ENCODE results near the gene SPATC1L.

SPATC1L gene

DNA sequence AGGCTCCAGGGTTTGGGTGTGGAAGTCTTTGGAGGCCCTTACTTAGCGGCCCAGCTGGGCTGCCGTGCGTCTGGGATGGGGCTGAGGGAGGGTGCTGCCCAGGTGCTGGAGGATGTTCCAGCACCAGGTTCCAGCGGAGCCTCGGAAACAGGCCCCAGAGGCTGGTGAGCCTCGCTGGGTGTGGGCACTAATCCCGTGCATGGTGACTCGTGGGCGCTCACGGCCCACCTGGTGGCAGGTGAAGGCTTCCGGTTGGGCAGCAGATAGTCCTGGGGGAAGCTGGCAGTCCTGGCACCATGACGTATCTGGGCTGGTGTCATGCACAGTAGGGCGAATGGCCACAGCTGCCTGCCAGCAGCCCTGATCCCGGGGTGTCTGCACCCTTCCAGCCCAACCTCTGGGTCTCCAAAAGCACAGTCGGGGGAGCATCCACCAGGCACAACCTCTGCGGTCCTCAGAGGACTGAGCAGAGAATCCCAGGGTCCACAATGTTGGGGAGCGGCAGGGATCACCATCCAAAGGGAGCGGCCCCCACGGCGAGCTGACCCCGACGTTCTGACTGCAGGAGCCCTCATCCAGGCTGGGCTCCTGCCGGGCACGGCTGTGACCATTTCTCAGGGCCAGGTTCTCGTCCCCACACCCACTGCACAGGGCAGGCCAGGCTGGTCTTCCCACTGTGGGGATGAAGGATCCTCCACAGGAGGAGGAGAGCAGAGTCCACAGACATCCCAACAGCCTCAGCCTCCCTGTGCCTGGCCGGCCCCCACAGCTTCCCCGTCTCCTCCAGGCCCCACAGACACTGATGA is 54.2 kb downstream of the SPATC1L start:
- DNase-seq = no peak

DNA sequence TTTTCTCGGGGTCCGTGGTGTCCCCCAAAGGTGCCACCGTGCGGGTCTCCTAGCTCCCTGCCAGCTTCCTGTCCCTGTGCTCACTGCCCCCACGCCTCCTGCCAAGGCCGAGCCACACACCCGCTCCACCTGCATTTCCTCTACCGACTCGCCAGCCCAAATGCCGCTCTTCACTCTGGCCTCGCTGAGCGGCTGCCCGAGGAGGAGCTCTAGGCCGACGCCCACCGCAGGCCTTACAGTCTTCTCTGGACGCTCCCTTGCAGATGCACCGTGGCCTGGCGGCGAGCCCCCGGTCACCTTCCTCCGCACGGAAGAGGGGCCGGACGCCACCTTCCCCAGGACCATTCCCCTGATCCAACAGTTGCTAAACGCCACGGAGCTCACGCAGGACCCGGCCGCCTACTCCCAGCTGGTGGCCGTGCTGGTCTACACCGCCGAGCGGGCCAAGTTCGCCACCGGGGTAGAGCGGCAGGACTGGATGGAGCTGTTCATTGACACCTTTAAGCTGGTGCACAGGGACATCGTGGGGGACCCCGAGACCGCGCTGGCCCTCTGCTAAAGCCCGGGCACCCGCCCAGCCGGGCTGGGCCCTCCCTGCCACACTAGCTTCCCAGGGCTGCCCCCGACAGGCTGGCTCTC is 55.2 kb downstream of the SPATC1L start:
- DNase-seq = no peak

DNA sequence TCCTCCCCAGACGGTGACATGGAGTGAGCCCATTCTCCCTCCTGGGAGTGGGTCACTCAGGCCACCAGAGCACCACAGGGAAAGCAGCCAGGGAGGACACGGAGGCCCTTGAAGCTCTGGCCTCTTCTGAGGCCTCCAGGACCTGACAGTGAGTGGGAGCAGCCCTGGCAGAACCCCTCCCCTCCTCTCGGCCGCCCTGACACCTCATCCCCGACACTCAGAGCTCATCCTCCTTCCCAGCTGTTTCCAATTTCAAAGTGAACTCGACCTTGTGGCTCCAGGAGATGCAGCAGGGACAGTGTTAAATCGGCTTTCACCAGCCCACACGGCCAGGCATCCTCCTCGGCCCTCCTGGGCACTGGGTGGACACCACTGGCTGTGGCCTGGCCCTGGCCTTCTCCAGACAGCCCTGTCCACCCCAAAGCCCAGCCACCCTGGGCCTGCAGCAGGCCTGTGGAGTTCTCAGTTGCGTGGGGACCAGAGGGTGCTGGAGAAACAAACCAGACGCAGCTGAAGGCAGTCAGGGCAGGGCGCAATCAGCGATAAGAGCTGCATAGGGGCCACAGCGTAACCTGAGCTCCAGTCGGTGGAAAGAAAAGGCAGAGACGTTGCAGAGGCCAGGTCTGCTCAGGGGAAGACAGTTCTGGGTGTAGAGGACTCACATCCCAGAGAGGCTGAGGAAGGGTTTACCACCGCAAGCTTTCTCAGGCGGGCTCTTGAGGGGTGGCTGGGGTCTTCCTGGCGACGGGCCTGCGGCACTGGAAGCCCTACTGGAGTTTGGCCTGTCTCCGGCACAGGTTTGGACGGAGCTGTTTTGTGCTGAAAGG is 55.9 kb downstream of the SPATC1L start:
- no peak for DNase-seq

GRCh38 chr21:46127239-46128105 is 56.8 kb downstream of the SPATC1L start:
- DNase-seq = no peak

DNA sequence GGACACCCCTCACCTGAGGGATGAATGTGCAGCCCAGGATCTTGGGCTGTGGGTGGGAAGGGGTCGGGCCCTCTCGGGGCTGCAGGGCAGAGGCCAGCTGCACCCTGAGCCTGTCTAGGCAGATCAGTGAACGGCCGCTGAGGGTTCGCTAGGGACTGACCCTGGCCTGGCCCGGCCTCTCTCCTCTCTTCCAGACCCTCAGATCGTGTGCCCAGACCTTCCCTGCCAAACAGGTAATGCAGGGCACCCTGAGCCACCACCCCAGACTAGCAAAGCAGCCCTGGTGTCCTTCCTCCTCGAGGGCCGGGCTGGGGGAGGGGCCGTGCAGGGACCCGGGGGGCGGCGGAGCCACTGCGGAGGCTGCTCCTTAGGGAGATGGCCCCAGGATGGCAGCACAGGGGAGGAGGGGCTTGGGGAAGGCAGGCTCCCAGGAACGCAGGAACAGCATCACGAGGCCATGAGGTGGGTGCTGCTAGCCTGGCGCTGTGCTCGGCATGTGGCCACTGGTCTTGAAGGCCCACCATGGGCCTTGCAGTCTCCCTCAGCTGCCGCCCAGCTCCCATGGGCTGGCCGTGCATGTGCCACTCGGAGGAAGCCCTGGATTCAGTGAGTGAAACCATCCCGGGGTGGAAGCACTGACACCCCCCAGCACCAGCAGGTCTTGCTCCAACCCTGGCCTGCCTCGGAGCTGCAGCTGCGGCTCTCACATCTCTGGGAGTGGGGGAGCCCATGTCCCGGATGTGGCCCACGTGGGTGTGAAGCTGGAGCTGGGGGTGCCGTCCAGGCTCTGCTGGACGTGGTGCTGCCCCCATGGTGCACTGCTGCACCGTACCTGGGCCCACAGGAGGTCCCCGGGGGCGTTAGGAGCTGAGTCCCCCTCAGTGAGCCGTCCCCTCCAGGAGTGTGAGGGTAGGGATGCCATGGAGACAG is 57.7 kb downstream of the SPATC1L start:
- DNase-seq = no peak

DNA sequence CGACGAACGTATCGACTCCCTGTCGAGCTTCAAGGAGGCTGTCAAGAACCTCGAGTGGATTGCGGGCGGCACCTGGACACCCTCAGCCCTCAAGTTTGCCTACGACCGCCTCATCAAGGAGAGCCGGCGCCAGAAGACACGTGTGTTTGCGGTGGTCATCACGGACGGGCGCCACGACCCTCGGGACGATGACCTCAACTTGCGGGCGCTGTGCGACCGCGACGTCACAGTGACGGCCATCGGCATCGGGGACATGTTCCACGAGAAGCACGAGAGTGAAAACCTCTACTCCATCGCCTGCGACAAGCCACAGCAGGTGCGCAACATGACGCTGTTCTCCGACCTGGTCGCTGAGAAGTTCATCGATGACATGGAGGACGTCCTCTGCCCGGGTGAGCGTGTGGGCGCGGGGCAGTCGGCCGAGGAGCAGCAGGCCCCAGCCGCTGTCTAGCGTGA is 58.4 kb downstream of the SPATC1L start:
- no peak for DNase-seq

GRCh38 chr21:46124926-46125845 is 59.1 kb downstream of the SPATC1L start:
- no peak for DNase-seq

DNA sequence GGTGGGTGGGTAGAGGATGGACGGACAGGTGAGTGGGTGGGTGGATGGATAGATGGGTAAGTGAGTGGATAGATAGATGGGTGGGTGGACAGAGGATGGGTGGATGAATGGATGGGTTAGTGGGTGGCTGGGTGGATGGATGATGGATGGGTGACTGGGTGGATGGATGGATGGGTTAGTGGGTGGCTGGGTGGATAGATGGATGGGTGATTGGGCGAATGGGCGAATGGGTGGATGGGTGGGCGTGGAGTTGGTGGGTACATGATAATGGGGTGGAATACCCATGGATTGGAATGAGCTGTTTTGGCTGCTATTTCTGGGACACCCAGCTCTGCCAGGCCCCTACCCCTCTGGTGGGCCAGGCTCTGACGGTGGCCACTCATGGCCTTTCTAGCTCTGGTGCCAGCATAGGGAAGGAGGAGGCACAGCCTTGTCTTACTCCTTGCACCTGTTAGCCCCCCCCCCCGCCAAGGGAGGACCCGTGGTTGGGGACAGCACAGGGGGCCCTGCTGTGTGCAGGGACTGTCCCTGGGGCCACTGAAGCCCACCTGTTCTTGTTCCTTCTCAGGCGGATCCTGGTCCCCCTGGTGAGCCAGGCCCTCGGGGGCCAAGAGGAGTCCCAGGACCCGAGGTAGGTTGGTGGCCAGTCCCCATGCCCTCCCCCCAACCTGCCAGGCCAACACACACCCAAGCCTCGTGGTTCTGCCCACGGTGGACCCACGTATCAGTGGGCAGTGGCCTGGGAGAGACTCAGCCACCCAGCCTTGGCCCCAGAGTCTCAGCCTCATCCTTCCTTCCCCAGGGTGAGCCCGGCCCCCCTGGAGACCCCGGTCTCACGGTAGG is 60.0 kb downstream of the SPATC1L start:
- DNase-seq = no peak

- DNase-seq = no peak
These were observed 61.2 kb downstream of the SPATC1L start for GRCh38 chr21:46122758-46123683.

- no peak for DNase-seq
These were observed 62.0 kb downstream of the SPATC1L start for GRCh38 chr21:46122237-46122671.

DNA sequence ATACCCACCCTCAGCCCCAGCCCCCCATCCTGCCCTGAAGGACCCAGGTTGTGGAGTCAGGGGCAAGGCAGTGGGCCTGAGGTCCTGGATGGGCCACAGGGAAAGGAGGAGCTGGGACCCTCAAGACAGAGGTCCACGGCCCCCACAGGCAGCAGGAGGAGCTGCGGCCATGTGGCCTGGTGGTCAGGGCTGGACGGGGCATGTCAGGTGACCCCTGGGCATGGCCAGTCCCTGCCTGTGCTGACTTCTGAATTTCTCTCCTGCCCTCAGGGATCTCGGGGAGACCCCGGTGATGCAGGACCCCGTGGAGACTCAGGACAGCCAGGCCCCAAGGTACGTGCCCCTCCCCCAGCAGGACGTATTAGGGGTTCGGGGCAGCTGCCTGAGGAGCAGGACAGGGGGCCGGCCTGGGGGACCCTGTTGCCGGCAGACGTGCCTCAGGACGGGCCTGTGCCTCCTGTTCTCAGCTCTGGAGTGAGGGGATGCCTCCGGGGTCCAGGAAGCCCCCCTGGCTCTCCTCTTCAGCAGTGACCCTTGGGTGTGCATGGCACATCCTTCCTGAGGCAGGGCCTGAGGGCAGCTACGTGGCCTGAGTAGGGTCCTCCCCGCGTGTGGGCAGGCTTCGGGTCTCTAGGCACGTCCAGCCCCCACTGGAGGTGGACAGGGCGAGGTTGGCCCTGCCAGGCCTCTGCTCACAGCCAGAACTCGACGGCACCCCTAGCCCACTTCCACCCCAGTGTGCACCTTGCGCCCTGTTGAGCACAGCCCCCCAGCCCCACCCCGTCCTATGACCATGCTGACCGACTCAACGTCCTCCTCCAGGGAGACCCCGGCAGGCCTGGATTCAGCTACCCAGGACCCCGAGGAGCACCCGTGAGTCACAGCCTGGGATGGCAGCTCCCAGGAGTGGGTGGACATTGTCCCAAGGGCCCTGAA is 62.7 kb downstream of the SPATC1L start:
- no peak for DNase-seq

GRCh38 chr21:46120301-46121285 is 63.7 kb downstream of the SPATC1L start:
- no peak for DNase-seq

DNA sequence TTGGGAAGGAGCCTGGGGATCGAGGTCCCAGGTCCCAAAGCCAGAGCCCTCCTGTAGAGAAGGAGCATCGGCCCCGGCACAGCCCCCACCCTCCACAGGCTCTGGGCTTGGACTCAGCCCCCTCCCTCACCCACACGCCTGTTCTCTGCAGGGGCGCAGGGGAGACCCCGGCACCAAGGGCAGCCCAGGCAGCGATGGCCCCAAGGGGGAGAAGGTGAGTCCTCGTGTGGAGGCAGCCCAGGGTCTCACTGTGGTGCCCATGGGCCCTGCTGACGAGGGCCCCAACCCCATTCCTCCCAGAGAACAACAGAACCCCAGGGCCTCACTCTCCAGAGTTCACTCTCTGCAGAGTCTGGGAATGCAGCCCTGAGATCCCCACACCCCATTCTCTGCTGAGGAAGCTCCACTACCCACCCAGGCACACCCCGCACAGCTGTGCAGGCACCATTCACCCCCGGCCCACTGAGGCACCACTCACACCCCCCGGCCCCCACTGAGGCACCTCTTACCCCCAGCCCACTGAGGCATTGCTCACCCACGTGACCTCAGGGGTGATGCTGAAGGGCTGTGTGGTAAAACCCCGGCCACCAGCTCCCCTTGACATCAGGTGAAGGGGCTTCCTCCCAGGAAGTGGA is 64.5 kb downstream of the SPATC1L start:
- DNase-seq = no peak

DNA sequence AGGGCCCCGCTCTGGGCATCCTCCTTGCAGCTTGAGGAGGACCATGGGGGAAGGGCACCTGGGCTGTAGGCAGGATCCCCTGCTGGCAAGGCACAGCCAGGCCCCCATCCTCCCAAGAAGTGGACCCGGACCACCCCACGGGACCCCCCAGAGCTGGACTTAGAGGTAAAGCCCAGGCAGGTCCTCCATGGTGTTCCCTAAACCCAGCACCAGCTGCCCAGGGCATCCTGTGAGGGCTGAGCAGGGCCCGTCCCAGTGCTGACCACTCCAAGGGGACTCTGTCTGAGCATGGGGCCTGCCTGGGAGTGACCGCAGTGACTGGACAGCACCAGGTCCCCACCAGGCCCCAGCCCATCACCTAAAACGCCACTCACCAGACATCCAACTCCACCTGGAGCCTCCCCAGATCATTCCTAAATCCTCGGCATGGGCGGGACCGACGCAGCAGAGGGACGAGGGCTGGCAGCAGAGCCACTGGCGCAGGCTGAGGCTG is 65.1 kb downstream of the SPATC1L start:
- no peak for DNase-seq
